AG09309 (cell line): Measurements from ENCODE around the gene SPINK2.
A peak's percentile ranks its signal among the peaks of the same experiment; 100 is the strongest.

Source experiments
- DNase-seq: peaks from one replicate; pipeline ENCODE4 v3.0.0-alpha.2; 2010; ENCODE audit warnings: low read depth
- H3K4me3 ChIP-seq: 2 replicates; pipeline ENCODE4 v1.5.1; 2011; ENCODE audit warnings: mild to moderate bottlenecking, low read depth, low read length, moderate library complexity; ENCODE audit not compliant: control insufficient read depth
- CTCF ChIP-seq: IDR thresholded peaks from 2 replicates; pipeline ENCODE4 v1.5.1; 2011; ENCODE audit warnings: mild to moderate bottlenecking, low read depth, low read length, inconsistent platforms; ENCODE audit not compliant: insufficient read depth, control insufficient read depth; ENCODE audit errors: missing control alignments

The SPINK2 gene

GRCh38 chr4:56857601-56858309 is 36.3 kb upstream of the SPINK2 start:
- H3K4me3 ChIP-seq: no peak overlapping the region
- no peak for TF ChIP-seq CTCF
- peak; percentile 29 for DNase-seq

GRCh38 chr4:56856656-56857055 is 35.2 kb upstream of the SPINK2 start:
- H3K4me3 ChIP-seq: no peak overlapping the region
- no peak for DNase-seq
- TF ChIP-seq CTCF: no peak

- no peak for TF ChIP-seq CTCF
- H3K4me3 ChIP-seq: no peak overlapping the region
- no peak for DNase-seq
Observed at GRCh38 chr4:56850910-56851309, 29.4 kb upstream of the SPINK2 start.

- no peak for DNase-seq
- H3K4me3 ChIP-seq: no peak overlapping the region
- TF ChIP-seq CTCF: no peak
Observed at GRCh38 chr4:56844802-56845580, 23.5 kb upstream of the SPINK2 start.

- DNase-seq: no peak
- no peak for TF ChIP-seq CTCF
- no peak overlapping the region for H3K4me3 ChIP-seq
Observed at GRCh38 chr4:56843421-56843899, 22.0 kb upstream of the SPINK2 start.

- DNase-seq: no peak
- no peak for TF ChIP-seq CTCF
Observed at GRCh38 chr4:56840559-56840958, 19.1 kb upstream of the SPINK2 start.

More at GRCh38 chr4:56840559-56840958, 19.1 kb upstream of the SPINK2 start:
- H3K4me3 ChIP-seq: no peak overlapping the region
